ENCODE measurements around the gene HELZ2.

HELZ2 gene

DNA sequence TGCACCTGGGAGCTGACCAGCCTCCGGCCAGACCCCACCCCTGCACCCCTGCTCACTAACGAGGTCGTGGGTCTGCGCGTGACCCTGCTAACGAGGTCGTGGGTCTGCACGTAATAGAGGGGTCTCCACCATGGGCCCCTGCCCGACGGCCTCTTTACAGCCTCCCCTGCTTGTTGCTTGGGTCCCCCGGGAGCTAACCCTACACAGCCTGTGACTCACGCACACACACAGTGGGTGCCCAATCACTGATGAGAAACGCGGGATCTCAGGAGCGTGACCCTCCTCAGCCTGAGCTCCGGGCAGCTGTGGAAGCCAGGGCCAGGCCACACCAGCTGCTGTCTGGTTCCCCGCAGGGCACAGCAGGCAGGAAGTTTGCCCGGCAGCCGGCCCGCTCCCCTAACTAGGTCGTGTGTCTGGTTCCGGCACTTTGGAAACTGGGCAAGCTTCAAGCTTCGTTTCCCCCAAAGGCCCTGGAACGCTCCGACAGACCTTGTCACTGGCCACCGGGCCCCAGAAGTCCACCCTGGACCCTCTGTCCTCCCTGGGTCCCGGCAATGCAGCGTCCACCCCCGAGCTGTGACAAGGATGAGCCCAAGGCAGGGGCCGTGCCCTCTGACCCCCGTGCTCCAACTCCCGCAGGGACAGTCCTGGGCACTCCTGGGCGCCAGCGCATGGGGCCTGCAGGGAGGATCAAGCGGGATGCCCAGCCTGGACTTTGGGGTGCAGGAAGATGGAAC is 37.6 kb downstream of the HELZ2 start:
- no peak overlapping the region for H3K27ac ChIP-seq
- no peak for TF ChIP-seq ZFX (IDR thresholded peaks at IDR 0.05; ENCODE audit: borderline replicate concordance)
- TF ChIP-seq, protein P1, sequence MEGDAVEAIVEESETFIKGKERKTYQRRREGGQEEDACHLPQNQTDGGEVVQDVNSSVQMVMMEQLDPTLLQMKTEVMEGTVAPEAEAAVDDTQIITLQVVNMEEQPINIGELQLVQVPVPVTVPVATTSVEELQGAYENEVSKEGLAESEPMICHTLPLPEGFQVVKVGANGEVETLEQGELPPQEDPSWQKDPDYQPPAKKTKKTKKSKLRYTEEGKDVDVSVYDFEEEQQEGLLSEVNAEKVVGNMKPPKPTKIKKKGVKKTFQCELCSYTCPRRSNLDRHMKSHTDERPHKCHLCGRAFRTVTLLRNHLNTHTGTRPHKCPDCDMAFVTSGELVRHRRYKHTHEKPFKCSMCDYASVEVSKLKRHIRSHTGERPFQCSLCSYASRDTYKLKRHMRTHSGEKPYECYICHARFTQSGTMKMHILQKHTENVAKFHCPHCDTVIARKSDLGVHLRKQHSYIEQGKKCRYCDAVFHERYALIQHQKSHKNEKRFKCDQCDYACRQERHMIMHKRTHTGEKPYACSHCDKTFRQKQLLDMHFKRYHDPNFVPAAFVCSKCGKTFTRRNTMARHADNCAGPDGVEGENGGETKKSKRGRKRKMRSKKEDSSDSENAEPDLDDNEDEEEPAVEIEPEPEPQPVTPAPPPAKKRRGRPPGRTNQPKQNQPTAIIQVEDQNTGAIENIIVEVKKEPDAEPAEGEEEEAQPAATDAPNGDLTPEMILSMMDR (IDR thresholded peaks at IDR 0.05) = no peak

DNA sequence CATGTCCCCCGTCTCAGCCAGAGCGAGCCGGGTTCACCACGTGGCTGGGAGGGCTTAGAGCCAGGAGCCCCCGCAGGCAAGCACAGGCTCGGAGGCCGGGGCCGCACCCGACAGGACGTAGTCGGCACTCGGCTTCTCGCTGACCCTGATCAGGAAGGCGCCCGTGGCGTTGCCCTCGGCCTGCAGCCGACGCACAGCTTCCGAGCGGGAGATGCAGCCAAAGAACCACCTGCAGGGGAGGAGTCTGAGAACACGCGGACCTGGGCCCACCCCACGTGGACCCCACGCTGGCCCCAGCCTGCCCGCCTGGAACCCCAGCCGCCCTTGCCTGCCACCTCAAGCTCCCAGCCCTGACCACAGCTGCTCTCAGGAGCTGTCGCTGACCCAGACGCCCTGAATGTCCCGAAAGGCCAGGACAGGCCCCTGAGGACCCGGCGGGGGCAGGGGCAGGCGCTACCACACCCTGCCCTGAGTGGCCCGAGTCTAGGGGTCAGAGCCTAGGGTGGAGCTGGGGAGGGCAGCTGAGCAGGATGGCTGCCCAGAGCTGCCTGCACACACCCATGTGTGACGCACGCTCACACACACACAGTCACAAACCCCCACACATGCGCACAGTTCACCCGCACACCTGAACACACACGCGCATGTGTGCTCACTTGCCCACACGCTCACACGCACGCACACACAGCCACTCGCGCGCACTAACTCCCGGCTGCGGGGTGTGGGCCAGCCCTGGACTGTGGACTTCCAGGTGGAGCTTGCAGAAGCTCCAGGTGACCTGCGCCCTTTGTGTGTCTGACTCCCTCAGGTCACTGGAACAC is 39.0 kb downstream of the HELZ2 start:
- no peak overlapping the region for H3K27ac ChIP-seq

DNA sequence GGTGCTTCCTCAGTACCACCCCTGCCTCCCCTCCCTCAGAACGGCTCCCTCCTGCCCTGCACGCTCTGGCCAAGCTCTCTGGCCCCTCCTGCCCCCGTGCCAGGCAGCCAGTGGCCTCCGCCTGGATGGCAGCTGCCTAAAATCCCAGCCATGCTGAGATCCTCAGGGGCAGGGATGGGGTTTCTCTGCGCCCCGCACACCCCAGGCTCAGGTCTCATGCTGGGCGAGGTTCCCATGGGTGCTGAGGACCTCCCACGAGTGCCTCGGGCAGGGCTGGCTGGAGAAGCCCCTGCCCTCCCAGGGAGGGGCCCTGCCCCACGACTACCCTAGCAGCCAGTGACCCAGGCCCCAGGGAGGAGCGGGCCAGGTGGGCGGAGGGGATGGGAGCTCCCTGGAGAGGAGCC is 39.6 kb downstream of the HELZ2 start:
- TF ChIP-seq ZFX (IDR thresholded peaks at IDR 0.05; ENCODE audit: borderline replicate concordance) = no peak
- TF ChIP-seq, protein P1 (IDR thresholded peaks at IDR 0.05) = no peak
- no peak overlapping the region for H3K27ac ChIP-seq

More for the DNA sequence above, 39.0 kb downstream of the HELZ2 start:
- TF ChIP-seq, protein P1 (IDR thresholded peaks at IDR 0.05) = no peak
- no peak for TF ChIP-seq ZFX (IDR thresholded peaks at IDR 0.05; ENCODE audit: borderline replicate concordance)

DNA sequence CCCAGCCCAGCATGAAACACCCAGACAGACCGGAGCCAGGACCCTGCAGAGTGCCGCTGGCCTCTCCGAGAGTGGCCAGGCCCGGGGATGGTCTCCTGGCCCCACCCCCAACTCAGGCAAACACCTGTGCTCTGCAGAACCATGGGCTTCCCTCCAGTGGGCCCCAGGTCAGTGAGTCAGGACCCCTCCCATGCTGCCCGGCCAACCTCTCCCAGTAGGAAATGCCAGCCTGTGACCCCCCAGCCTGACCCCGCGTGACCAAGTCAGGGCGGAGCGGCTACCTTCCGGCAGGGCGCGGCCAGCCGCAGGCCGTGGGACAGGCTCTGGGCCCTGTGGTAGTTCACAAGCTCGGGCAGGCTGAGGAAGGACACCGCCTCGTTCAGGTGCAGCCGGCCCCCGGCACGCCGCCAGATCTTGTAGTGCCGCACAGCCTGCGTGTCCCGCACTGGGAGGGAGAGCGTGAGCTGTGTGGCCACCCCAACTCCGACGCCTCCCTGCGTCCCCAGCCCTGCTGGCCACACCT is 40.1 kb downstream of the HELZ2 start:
- H3K27ac ChIP-seq = no peak overlapping the region

DNA sequence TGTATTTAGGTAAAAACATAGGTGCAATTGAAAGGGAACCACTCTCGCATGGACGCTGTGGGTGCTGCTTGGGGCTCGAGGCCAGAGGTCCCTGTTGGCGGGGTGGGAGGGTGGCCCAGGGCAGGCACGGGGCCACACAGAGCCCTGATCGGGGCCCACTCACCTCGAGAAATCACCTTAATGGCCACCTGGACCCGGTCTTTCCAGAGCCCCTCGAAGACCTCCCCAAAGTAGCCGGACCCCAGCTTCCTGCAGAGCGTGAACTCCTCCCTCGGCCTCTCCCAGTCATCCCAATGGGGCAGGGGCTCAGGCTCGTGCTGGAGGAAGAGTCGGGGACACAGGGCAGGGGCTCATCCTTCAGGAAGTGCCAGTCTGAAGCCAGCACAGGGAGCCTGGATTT is 40.7 kb downstream of the HELZ2 start:
- TF ChIP-seq, protein P1 (IDR thresholded peaks at IDR 0.05) = no peak
- TF ChIP-seq ZFX (IDR thresholded peaks at IDR 0.05; ENCODE audit: borderline replicate concordance) = no peak
- H3K27ac ChIP-seq = no peak overlapping the region

More for the DNA sequence above, 40.1 kb downstream of the HELZ2 start:
- TF ChIP-seq, protein P1 (IDR thresholded peaks at IDR 0.05) = no peak
- no peak for TF ChIP-seq ZFX (IDR thresholded peaks at IDR 0.05; ENCODE audit: borderline replicate concordance)

DNA sequence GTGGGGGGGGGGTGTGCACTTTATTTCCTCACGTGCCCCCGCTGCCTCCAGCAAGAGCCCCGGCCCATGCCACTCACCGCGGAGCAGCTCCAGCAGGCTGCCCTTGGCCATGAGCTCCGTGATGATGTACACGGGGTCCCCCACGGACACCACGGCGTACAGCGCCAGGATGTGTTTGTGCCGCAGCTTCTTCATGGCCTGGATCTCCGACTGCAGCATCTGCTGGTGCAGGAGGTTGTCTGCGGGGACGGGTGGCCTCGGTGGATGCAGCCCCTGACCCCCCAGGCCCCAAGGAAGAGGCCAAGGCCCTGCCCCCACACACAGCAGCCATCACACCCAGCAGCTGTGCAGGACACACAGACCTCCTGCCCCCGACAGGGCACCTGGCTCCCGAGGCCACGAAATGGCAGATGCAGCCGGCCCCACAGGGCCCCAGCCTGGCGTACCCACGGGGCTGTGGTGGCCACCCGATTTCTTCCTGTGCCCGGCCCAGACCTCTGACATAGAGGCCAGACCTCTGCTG is 41.5 kb downstream of the HELZ2 start:
- H3K27ac ChIP-seq = no peak overlapping the region
- TF ChIP-seq ZFX (IDR thresholded peaks at IDR 0.05; ENCODE audit: borderline replicate concordance) = no peak
- TF ChIP-seq, protein P1 (IDR thresholded peaks at IDR 0.05) = no peak
